Fibroblast of pulmonary artery (primary cell): ENCODE measurements around the gene EPC2.
A peak's percentile ranks its signal among the peaks of the same experiment; 100 is the strongest.
"Not testable (repeated sequence)": the region's sequence is repeated elsewhere in the genome, so short reads cannot be mapped to it uniquely, and the experiment has no call there.

Experiments used
- DNase-seq: peaks from one replicate; pipeline ENCODE4 v3.0.0-alpha.2; 2010; ENCODE audit warnings: low read depth
- H3K4me3 ChIP-seq: replicated peaks from 2 replicates; pipeline ENCODE4 v1.5.1; 2011; ENCODE audit warnings: low read depth, mild to moderate bottlenecking, control low read depth, low read length, moderate library complexity
- TF ChIP-seq, protein P1 (sequence below): IDR thresholded peaks from 2 replicates; pipeline ENCODE4 v1.5.1; 2011; ENCODE audit warnings: mild to moderate bottlenecking, control low read depth, low read length, inconsistent platforms; ENCODE audit errors: missing control alignments

The EPC2 gene

GRCh38 chr2:148645539-148646230 is 1.1 kb downstream of the EPC2 start:
- peak; percentile 90 for DNase-seq
- TF ChIP-seq, protein P1, sequence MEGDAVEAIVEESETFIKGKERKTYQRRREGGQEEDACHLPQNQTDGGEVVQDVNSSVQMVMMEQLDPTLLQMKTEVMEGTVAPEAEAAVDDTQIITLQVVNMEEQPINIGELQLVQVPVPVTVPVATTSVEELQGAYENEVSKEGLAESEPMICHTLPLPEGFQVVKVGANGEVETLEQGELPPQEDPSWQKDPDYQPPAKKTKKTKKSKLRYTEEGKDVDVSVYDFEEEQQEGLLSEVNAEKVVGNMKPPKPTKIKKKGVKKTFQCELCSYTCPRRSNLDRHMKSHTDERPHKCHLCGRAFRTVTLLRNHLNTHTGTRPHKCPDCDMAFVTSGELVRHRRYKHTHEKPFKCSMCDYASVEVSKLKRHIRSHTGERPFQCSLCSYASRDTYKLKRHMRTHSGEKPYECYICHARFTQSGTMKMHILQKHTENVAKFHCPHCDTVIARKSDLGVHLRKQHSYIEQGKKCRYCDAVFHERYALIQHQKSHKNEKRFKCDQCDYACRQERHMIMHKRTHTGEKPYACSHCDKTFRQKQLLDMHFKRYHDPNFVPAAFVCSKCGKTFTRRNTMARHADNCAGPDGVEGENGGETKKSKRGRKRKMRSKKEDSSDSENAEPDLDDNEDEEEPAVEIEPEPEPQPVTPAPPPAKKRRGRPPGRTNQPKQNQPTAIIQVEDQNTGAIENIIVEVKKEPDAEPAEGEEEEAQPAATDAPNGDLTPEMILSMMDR: no peak
- peak overlapping the region; percentile 67 for H3K4me3 ChIP-seq

DNA sequence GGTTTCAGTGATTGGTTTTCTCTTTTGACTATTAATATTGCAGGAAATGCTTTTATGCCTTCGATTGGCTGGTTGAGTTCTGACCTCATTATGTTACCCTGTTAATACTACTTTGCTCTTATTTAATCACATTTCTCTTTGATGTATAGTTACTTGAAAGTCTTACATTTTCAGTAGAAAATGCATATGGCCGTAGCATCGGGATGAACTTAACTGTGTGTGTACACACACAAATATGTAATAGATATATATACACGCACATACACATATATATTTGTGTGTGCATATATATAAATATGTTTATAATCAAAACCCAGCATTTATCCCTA is 1.6 kb downstream of the EPC2 start:
- TF ChIP-seq, protein P1: no peak
- no peak for DNase-seq
- peak overlapping the region; percentile 67 for H3K4me3 ChIP-seq

- not testable (repeated sequence) for H3K4me3 ChIP-seq, DNase-seq
Observed at GRCh38 chr2:148647711-148648110, 3.2 kb downstream of the EPC2 start.

DNA sequence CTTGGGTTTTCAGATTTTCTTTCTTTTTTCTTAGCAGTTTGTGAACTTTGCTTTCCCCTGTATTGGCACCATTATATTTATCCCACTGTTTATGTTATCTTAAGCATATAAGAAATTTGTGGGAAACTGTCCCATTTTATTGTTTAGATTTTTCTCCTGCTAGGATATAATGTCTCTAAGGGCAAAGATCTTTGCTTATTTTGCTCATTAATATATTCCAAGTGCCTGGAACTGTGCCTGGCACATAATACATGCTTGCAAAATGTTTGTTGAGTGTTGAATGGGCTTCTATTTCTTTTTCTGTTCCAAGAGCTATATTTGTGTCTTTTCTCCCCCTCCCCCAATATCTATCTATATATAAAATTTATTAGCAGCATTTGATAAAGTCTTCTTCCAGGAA is 5.4 kb downstream of the EPC2 start:
- TF ChIP-seq, protein P1: no peak
- H3K4me3 ChIP-seq: no peak overlapping the region
- no peak for DNase-seq

GRCh38 chr2:148650881-148651280 is 6.3 kb downstream of the EPC2 start:
- no peak overlapping the region for H3K4me3 ChIP-seq
- DNase-seq: no peak
- TF ChIP-seq, protein P1: no peak

DNA sequence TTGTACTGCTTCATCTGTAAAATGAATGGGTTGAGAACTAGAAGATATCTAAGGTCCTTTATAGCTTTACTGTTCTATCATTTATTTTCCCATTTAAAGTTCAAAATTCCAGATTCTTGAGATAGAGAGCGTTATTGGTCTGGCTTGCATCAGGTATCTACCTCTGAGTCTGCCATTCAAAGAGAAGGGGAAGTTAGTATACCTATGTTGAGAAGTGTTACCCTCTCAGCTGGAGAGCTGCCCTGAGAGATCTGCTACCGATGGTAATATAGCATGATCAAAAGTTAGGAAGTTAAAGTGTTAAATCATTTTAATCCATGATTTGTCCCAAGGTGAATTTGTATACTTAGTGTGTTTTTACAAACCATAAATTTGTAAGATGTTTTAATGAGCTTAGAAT is 7.4 kb downstream of the EPC2 start:
- TF ChIP-seq, protein P1: no peak
- DNase-seq: no peak
- no peak overlapping the region for H3K4me3 ChIP-seq

DNA sequence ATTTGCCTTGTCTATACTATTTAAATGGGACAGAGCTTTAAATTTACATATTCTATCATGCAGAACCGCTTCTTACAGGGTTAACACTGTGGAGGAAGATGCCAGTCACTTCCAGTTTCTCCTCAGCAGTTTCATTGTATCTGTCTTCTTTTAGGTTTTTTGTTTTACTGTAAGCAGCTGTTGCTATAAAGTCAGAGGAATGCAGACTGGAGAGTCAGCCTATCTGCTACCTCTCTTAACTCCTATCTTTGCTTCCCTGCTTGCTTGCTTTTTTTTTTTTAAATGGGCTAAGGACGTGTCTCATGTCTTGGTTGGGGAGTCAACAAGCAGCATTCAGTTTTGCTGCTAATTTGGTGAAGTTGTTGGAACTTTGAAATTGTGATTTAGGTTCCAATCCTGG is 8.9 kb downstream of the EPC2 start:
- no peak for DNase-seq
- TF ChIP-seq, protein P1: no peak
- H3K4me3 ChIP-seq: no peak overlapping the region

GRCh38 chr2:148654435-148654834 is 9.9 kb downstream of the EPC2 start:
- no peak for DNase-seq
- TF ChIP-seq, protein P1: no peak
- H3K4me3 ChIP-seq: no peak overlapping the region
